Breast epithelium (tissue), 3 donors: Measurements from ENCODE around the gene U2AF1L4.

Source experiments
- CTCF ChIP-seq, 3 donors: fragments of 450-650 bp; IDR thresholded peaks; one replicate each; pipeline ENCODE4 v1.5.1; 2016 to 2017; ENCODE audit warnings: antibody characterized with exemption in 3 of 3, mild to moderate bottlenecking in 3 of 3, moderate library complexity in 3 of 3
- POLR2A ChIP-seq: fragments of 450-650 bp; IDR thresholded peaks from one replicate; pipeline ENCODE4 v1.6.1; 2016; ENCODE audit warnings: antibody characterized with exemption, mild to moderate bottlenecking, moderate library complexity
- POLR2AphosphoS5 ChIP-seq, 3 donors: sonication (generic); formaldehyde crosslinking; IDR thresholded peaks; one replicate each; pipeline ENCODE4 v1.6.1; 2017; ENCODE audit warnings: antibody characterized with exemption in 3 of 3

DNA sequence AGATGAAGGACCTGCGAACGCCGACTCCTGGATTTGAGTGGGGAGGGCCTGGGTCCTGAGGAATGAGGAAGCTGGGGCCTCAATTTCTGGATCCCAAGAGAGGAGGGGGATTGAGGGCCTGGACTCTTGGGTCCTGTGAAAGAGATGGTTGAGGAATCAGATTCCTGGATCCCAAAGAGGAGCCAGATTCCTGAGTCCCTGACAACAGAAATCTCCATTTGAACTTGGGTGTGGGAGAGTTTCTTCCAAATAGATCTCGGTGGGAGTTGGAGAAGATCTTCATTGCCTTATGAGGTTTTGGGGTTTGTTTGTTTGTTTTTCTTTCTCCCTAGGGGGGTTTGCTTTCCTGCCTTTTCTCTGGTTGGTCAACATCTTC, 857 bp upstream of the U2AF1L4 start:
- TF ChIP-seq CTCF (IDR thresholded peaks at IDR 0.05) (no peak), POLR2A (no peak), POLR2AphosphoS5 (IDR thresholded peaks at IDR 0.05) (no peak)
